ENCODE data around the gene EHD1.

Gene EHD1

DNA sequence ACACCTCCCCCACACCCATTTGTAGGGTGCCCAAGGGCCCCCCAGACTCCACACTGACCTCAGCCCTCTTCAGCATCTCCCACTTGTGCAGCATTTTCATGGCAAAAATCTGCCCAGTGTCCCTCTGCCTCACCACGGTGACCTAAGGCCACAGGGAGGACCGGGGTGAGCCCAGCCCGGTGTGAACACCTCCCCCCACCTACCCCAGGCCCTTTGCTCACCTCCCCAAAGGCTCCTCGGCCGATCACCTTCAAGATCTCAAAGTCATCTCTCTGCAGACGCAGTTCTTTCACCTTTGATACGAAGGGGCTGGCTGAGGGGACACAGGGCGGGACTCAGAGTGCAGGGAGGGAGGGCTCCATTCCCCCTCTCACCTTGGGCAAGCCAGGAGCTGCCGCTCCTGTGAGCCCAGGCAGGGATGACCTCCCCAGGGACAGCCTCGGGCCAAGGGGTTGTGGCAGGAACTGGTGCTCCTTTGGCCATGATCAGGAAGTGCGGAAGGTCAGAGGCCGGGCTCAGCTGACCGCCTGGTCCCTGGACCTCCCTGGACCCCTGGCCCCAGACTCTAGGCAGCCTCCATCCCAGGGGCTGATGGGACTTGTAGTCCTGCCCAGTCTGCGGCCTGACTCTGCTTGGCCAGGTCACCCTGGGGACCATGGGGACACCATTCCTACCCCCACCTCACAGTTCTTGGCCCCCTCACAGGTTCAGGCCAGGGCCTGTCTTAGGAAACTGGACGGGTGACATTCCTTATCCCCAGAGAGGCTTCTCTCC, 36.6 kb downstream of the EHD1 start:
- FAIRE-seq: no peak

DNA sequence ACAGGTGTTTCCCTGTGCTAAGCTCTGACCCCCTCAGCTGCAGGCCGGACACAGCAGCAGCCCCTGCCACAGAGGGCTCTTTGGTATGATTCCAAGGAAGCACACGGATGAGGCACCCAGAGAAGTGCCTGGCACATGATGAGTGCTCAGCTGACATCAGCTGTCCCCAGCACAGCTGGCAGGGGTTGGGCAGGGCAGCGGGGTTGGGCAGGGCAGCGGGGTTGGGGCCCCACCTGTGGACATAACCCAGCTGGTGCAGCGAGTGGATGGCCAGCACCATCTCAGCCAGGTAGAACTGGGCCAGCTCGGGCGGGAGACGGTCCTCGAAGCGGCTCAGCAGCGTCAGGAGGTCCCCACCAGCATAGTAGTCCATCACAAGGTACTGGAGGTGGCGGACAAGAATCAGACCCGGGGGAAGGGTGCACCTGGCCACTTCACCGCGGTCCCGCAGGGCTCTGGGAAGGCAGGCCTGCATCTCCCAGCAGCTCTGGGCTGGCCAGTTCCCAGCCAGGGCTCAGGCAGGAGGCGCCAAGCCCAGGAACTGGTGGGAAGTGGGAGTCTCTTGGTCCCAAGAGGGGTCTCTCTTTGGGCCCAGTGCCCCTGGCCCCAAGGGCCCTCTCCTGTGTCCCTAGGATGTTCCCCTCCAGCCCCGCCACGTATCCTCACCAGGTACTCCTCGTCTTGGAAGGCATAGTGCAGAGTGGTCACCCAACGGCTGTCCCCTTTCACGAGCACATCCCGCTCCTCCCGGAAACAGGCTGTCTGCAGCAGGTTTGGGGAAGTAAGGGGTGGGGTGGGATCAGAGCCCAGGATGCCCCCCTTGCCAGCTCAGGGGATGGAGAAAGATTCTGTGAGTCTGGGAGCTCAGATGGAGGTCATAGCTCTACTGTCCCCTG, 38.3 kb downstream of the EHD1 start:
- FAIRE-seq: no peak

DNA sequence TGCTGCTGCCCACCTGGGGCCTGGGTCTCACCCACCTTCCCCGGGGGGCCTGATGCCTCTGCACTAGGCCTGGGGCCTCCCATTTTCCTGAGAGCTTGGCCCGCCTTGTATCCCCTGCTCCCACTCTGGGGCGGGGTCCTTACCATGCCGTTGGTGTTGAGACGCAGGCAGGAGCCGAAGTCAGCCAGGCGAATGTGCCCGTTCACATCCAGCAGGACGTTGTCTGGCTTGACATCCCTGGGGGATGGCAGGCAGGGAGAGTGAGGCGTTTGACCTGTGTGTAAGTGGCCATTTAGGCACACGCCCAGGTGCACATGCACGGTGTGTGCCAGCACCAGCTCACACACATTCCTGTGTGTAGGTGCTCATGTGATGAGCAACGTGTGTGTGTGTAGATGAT, 39.1 kb downstream of the EHD1 start:
- FAIRE-seq: no peak

DNA sequence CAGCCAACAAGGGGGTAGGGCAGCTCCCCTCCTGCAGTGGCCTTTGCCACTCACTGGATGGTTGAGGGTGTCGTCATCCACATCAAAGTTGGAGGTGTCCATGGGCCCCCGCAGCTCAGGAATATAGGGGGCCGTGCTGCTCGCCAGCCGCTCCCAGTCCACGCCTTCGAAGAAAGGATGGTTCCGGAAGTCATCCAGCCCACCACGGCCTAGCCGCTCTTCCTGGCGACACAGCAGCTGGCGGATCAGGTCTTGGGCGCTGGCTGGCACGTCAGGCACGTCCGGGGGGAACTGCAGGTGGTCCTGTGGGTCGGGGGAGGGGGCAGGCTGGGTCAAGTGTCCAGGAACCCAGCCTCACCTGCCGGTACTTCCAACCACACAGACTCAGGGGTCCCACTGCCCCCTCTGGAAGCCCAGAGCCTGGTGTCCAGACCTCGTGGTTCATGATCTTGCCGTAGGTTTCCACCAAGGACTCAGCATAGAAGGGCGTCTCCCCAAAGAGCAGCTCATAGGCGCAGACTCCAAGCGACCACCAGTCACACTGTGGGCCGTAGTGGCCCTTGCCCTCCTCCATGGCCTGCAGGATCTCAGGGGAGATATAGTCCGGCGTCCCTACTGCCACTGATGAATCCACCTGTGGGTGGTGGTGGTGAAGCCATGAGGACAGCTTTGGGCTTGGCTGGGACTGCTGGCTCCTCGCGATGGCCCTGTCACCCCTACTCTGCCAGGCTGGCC, 39.7 kb downstream of the EHD1 start:
- no peak for FAIRE-seq

DNA sequence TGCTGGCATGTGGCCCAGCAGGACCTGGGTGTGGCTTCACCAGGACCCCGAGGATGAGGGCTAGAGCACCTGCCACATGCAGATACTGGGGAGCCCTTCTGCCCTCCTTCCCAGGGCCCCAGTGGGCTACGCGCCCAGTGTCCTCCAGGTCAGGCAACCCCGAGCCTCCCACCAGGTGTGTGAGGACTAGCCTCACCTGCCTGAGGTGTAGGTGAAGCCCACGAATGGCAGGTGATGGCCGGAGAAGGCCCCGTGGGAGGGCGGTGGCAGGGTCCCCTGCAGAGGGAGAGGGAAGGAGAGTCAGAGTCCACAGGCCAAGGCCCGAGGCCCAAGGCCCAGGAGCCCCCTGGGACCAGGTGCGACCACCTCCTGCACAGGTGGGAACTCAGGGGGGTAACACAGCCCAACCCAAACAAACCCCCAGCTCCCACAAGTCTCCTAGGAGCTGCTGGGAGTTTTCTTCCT, 40.5 kb downstream of the EHD1 start:
- no peak for FAIRE-seq

- FAIRE-seq: no peak
These were observed 41.9 kb downstream of the EHD1 start for GRCh38 chr11:64836448-64837072.

- FAIRE-seq: no peak
These were observed 42.6 kb downstream of the EHD1 start for GRCh38 chr11:64835616-64836447.

DNA sequence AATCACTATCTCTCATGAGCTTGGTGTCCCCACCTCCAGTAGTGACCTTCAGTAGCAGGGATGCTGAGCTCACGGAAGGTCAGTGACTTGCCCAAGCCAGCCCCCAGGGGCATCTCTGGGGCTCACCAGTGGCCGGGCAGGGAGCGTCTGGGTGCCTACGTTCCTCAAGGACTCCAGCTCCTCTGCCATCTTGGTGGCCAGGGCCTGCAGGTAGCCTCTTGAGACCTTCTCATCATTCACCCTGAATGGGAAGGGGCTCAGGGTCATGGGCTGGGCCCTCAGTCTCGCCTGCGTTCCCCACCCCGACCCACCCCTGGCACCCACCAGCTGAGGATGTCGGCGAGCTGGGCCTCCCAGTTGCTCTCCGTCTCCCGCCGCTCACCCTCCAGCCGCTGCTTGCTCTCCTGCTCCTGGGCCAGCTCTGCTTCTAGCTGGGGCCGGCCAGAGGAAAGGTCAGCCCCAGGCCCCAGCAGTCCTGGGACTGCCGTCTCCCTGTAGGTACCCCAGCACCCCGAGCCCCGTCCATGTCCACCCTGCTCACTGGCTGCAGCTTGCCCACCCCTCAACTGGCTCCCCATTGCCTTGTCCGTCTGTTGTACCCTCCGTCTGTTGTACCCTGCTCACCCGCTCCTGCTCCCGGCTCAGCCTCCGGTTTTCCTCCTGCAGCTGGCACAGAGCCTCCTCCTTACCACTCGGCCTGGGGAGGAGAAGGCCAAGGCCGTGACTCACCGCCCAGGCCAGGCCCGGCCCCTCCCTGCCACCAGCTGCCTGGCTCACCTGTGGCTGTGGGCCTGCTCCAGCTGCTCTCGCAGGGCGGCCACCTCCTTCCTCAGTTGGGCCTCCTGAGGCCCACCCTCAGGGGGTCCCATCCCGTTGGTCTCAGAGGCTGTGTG, 43.5 kb downstream of the EHD1 start:
- no peak for FAIRE-seq

GRCh38 chr11:64834031-64834722, 44.2 kb downstream of the EHD1 start:
- no peak for FAIRE-seq

DNA sequence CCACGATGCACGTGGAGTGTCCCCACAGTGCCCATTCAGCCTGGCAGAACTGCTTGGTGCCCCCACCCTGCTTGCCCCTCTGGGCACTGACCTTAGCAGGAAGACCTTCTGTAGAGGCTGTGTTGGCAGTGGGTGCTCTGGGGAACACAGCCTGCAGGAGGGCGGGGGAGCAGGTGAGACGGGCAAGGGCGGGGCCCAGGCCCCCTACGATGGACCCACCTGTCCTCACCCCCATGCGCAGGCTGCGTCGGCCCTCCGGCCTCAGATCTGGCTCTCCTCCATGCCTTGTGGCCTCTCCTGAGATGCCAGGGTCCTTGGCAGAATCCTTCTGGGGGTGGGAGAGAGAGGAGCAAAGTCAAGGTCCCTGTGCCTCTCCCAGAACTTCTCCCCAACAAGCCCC, 44.9 kb downstream of the EHD1 start:
- FAIRE-seq: no peak

GRCh38 chr11:64833198-64833502, 45.3 kb downstream of the EHD1 start:
- FAIRE-seq: no peak

DNA sequence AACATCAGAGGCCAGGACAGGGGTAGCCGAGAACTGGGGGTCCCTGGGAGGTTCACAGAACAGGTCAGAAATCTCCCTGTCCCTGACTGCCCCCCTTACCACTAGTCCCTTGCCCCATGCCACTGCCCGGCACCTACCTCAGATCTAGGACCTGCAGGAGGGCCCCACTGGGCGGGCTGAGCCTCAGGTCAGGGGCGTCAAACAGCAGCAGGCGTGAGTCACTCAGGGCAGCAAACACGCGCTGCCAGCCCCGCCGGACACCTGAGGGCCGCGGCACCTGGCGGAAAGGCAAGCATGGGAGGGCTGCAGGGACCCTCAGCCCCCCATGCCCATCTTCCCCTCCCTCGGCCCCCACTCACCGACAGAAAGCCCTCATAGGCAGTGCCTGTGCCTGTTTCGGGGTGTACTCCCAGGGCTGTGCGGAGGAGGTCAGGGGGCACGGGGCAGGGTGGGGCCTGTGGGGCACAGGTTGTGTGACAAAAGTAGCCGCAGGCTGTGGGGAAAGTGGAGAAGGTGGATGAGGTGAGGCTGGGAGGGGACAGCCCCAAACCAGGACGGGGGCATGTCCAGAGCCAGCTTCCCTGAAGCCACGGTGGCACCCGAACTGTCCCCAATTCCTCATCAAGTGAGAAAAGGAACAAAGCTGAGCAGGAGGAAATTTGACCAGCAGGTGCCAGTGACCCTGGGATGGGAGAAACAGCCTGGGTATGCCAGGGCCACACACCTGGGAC, 45.8 kb downstream of the EHD1 start:
- FAIRE-seq: no peak

DNA sequence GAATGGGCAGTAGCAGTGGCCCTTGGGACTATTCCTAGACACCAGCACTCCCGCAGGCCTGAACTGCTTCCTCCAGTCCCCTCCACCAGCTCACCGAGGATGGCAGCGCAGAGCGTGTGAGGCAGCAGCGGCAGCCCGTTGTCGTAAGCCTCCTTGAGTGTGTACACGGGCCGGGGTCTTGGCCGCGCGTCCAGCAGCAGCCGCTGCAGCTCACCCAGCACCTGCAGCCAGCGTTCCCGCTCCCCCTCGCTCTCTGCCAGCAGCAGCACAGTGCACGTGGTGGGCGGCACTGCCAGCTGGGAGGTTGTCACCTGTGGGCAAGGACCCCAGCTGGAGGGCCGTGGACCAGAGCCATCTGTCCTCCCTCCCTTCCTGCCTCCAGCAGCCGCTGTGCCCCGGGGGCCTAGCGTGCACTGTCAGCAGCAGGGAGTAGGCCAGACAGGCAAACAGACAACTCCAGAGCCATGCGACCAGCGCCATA, 47.0 kb downstream of the EHD1 start:
- FAIRE-seq: no peak

GRCh38 chr11:64829536-64830251, 48.7 kb downstream of the EHD1 start:
- no peak for FAIRE-seq

DNA sequence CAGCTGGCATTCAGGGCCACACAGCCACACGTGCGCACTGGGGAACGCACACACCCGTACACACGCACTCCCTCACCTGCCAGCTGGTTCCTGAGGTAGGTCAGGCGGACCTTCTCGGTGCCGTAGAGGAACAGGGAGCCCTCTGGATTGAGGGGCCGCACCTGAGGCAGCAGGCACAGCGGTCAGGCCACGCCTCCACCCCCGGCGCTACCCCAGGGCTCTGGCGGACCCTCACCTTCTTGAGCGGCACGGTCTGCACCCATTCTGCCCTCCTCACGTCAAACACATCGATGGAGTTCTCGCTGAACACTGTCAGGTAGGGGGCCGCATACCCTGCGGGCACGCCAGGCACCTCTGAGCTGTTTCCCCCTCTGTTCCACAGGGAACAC, 51.0 kb downstream of the EHD1 start:
- FAIRE-seq: no peak

- no peak for FAIRE-seq
These were observed 51.6 kb downstream of the EHD1 start for GRCh38 chr11:64826578-64827450.

- FAIRE-seq: no peak
These were observed 52.4 kb downstream of the EHD1 start for GRCh38 chr11:64826062-64826461.

Measured in islet of Langerhans (tissue), 1 donor.